Fibroblast of mammary gland (primary cell): ENCODE measurements around the gene KAT7.

Source experiments
- DNase-seq: peaks from one replicate; pipeline ENCODE4 v3.0.0-alpha.2; 2010; ENCODE audit warnings: low read depth
- H3K4me3 ChIP-seq: 2 replicates; pipeline ENCODE4 v1.5.1; 2011; ENCODE audit warnings: low read depth, mild to moderate bottlenecking, low read length, moderate library complexity; ENCODE audit not compliant: control insufficient read depth
- CTCF ChIP-seq: conservative IDR thresholded peaks from 2 replicates; pipeline ENCODE4 v1.5.1; 2011; ENCODE audit warnings: low read depth, low read length, inconsistent platforms; ENCODE audit not compliant: control insufficient read depth, insufficient read depth

Gene KAT7

GRCh38 chr17:49866882-49867413 is 78.5 kb downstream of the KAT7 start:
- no peak overlapping the region for H3K4me3 ChIP-seq
- no peak for TF ChIP-seq CTCF
- DNase-seq = no peak

GRCh38 chr17:49869038-49869374 is 80.5 kb downstream of the KAT7 start:
- no peak for TF ChIP-seq CTCF
- H3K4me3 ChIP-seq = no peak overlapping the region
- DNase-seq = no peak

GRCh38 chr17:49870298-49870697 is 81.8 kb downstream of the KAT7 start:
- no peak for TF ChIP-seq CTCF
- no peak overlapping the region for H3K4me3 ChIP-seq
- no peak for DNase-seq

GRCh38 chr17:49871211-49871610 is 82.7 kb downstream of the KAT7 start:
- DNase-seq = no peak
- TF ChIP-seq CTCF = no peak

GRCh38 chr17:49872754-49873377 is 84.4 kb downstream of the KAT7 start:
- no peak overlapping the region for H3K4me3 ChIP-seq
- no peak for TF ChIP-seq CTCF
- DNase-seq = no peak

More at GRCh38 chr17:49871211-49871610, 82.7 kb downstream of the KAT7 start:
- no peak overlapping the region for H3K4me3 ChIP-seq

- no peak overlapping the region for H3K4me3 ChIP-seq
- DNase-seq = no peak
- no peak for TF ChIP-seq CTCF
Measured at GRCh38 chr17:49873466-49873865, 85.0 kb downstream of the KAT7 start.

- no peak for TF ChIP-seq CTCF
- H3K4me3 ChIP-seq = no peak overlapping the region
- no peak for DNase-seq
Measured at GRCh38 chr17:49873926-49874325, 85.4 kb downstream of the KAT7 start.
